ENCODE results near the gene PWWP2B. TPM values are rescaled to one million over a fixed set of nuclear protein-coding genes. Genes with fewer than 3 reads are reported as not detected.

PWWP2B gene
- total and polyA plus RNA-seq, 2 of the 8 experiments (the other 6 are each of a cell fraction or from before 2014, with no cell fraction given), result 5.3 to 10.8 TPM

DNA sequence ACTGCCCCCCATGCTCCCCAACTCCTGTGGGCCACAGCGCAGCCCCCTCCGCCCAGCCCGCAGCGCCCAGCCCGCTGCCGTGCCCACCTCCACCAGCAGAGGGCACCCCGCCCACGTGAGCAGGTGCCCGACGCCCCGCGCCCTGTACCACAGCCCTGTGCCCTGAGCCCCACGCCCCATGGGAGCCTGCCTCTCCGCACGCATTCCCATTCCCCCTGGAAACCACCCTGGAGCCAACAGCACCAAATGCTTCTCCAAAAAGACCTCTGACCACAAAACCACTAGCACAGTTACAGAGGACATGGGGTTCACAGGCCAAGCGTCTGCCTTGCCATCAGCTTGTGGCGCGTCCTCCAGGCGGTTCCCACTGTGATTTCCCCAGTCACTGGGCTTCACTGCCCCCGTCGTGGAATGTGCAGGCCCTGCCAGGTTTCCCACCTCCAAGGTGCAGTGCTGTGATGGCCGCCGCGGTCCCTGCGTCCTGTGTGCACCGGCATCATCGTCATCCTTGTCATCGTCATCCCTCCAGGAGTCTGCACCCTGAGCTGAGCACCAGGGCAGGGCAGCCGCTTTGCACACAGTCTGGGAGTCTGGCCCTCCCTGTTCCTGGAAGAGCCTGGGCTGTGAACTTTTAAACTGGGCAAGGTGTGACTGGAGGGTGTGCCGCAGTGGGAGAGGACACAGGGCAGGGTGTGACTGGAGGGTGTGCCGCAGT is 61.7 kb downstream of the PWWP2B start:
- no peak overlapping the region for H3K23ac ChIP-seq (ENCODE audit: insufficient read length)
- H3K14ac ChIP-seq (ENCODE audit: insufficient read length), result no peak overlapping the region
- H2AK5ac ChIP-seq (ENCODE audit: low read depth, low read length), result no peak overlapping the region
- no peaks in the 10 kb centered on the region for H3K4me1 ChIP-seq (replicated peaks in 1 of 4; ENCODE audit: control insufficient read depth in 3 of 4, insufficient read depth in 4 of 4, low read length in 3 of 4)
- DNase-seq (ENCODE audit: low read depth in 1 of 2, low spot score in 2 of 2), result peak in 1 of 2 experiments; percentile 96
- H3K36me3 ChIP-seq (ENCODE audit: control insufficient read depth in 2 of 4, insufficient read depth in 4 of 4, low read length in 3 of 4), result no peaks in the 10 kb centered on the region
- no peaks in the 10 kb centered on the region for H3K79me2 ChIP-seq (ENCODE audit: control insufficient read depth in 1 of 2, insufficient read depth in 2 of 2, low read length in 2 of 2)
- H3K4ac ChIP-seq (replicated peaks; ENCODE audit: insufficient read length, low read depth, low read length), result peak overlapping the region; percentile 38
- H4K5ac ChIP-seq (ENCODE audit: insufficient read length, low read depth, low read length), result no peak overlapping the region
- POLR2A ChIA-PET (ENCODE audit: partially characterized antibody), result no interaction called here
- WGBS, 2 experiments (ENCODE audit: extremely low coverage in 1 of 2, insufficient coverage in 1 of 2, insufficient read length in 1 of 2, insufficient replicate concordance in 2 of 2, low coverage in 1 of 2, low lambda C conversion rate in 2 of 2, missing lambda C conversion rate in 1 of 2), result 49% methylated on average over 30 of the region's 31 CpGs; no CpG with 5 or more reads in 1 of the 2 experiments
- no peak overlapping the region for H2BK15ac ChIP-seq (ENCODE audit: low read length)
- no peak overlapping the region for H3K4me2 ChIP-seq (ENCODE audit: insufficient read depth in 1 of 2, low read depth in 2 of 2, low read length in 2 of 2)
- H3K9me3 ChIP-seq (ENCODE audit: insufficient read depth in 2 of 2, low read depth in 1 of 2, low read length in 1 of 2), result no peaks in the 10 kb centered on the region
- H2BK120ac ChIP-seq (replicated peaks; ENCODE audit: low read depth, low read length), result no peak overlapping the region
- H4K8ac ChIP-seq (ENCODE audit: extremely low read depth, insufficient read depth, low read length), result peak overlapping the region; percentile 63
- no peaks in the 10 kb centered on the region for H3K79me1 ChIP-seq (ENCODE audit: low read depth, low read length)
- no peak for FAIRE-seq
- H2BK12ac ChIP-seq (ENCODE audit: low read depth, low read length), result no peak overlapping the region
- no peak overlapping the region for H3K56ac ChIP-seq (replicated peaks; ENCODE audit: insufficient read length, low read depth, low read length)
- H3K27me3 ChIP-seq (replicated peaks in 1 of 4; ENCODE audit: control insufficient read depth in 3 of 4, extremely low read depth in 1 of 4, insufficient read depth in 3 of 4, low read length in 3 of 4), result peaks cover 0 to 4% (median 0%) of the 10 kb centered on the region in 4 experiments; a peak in 2 of 7 replicates
- peak overlapping the region; percentile 40 for H4K91ac ChIP-seq (replicated peaks; ENCODE audit: insufficient read length, low read length)
- no peak overlapping the region for H3K18ac ChIP-seq (ENCODE audit: extremely low read depth, low read length)
- H3K9ac ChIP-seq (replicated peaks in 1 of 4; ENCODE audit: extremely low read depth in 1 of 4, low read depth in 3 of 4, low read length in 3 of 4), result no peak overlapping the region
- no peak overlapping the region for H3K27ac ChIP-seq (ENCODE audit: low read depth, low read length)
- 0 out of 2 replicates have a peak overlapping the region, but pooled peaks have one; percentile 18 for H2BK20ac ChIP-seq (ENCODE audit: low read length)
- peaks cover 0 to 1% of the 10 kb centered on the region in 2 experiments for H4K20me1 ChIP-seq (replicated peaks in 1 of 2; ENCODE audit: control insufficient read depth in 1 of 2, insufficient read depth in 2 of 2, low read length in 2 of 2)
- H2BK5ac ChIP-seq (ENCODE audit: low read depth, low read length), result peak overlapping the region; percentile 35; the same call in 1 of the 2 replicates
- CTCF ChIA-PET (ENCODE audit: partially characterized antibody), result interaction anchor here (0.7 to 10.0 kb wide), 49 partner anchors 9 to 592 kb away, joined by 3 to 88 read pairs (median 4); no protein-coding TSS in a partner anchor
- H3K4me3 ChIP-seq (ENCODE audit: extremely low read depth in 1 of 4, insufficient read depth in 2 of 4, low read depth in 3 of 4, low read length in 4 of 4), result no peak overlapping the region
- no peaks in the 10 kb centered on the region for H3K23me2 ChIP-seq (ENCODE audit: low read depth, low read length)
- H2AFZ ChIP-seq (ENCODE audit: low read length), result no peak overlapping the region
- no peak for TF ChIP-seq RXRA (IDR thresholded peaks at IDR 0.05; ENCODE audit: insufficient read depth, low read depth, low read length)
- TF ChIP-seq ZNF274 (IDR thresholded peaks at IDR 0.05; ENCODE audit: borderline replicate concordance, extremely low read depth, low read length), result no peak
- no peak for TF ChIP-seq SIX5 (IDR thresholded peaks at IDR 0.05; ENCODE audit: low read depth, low read length)
- TF ChIP-seq, protein P1, sequence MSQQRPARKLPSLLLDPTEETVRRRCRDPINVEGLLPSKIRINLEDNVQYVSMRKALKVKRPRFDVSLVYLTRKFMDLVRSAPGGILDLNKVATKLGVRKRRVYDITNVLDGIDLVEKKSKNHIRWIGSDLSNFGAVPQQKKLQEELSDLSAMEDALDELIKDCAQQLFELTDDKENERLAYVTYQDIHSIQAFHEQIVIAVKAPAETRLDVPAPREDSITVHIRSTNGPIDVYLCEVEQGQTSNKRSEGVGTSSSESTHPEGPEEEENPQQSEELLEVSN (IDR thresholded peaks at IDR 0.05), result peak; percentile 26; the same call in 1 of the 2 replicates
- TF ChIP-seq TEAD4 (IDR thresholded peaks at IDR 0.05; ENCODE audit: low read depth, low read length), result no peak
- TF ChIP-seq POU5F1 (IDR thresholded peaks at IDR 0.05; ENCODE audit: low read depth, low read length), result no peak
- 0 out of 2 replicates have a peak, but pooled peaks have one; percentile 40 for TF ChIP-seq YY1 (IDR thresholded peaks at IDR 0.05; ENCODE audit: low read depth, low read length)
- peak; percentile 73 for TF ChIP-seq GABPA (IDR thresholded peaks at IDR 0.05; ENCODE audit: borderline replicate concordance, insufficient read depth, low read length)
- no peak for TF ChIP-seq CHD1 (IDR thresholded peaks at IDR 0.05; ENCODE audit: low read depth, low read length)
- TF ChIP-seq, protein P2, sequence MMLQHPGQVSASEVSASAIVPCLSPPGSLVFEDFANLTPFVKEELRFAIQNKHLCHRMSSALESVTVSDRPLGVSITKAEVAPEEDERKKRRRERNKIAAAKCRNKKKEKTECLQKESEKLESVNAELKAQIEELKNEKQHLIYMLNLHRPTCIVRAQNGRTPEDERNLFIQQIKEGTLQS (IDR thresholded peaks at IDR 0.05; ENCODE audit: insufficient read depth, low read depth, low read length), result no peak
- TF ChIP-seq RFX5 (IDR thresholded peaks at IDR 0.05; ENCODE audit: borderline replicate concordance, low read depth, low read length), result no peak
- TF ChIP-seq SP4 (IDR thresholded peaks at IDR 0.05; ENCODE audit: low read length), result no peak

Data from H1 (cell line).